ENCODE results near the gene PGP.

PGP gene

DNA sequence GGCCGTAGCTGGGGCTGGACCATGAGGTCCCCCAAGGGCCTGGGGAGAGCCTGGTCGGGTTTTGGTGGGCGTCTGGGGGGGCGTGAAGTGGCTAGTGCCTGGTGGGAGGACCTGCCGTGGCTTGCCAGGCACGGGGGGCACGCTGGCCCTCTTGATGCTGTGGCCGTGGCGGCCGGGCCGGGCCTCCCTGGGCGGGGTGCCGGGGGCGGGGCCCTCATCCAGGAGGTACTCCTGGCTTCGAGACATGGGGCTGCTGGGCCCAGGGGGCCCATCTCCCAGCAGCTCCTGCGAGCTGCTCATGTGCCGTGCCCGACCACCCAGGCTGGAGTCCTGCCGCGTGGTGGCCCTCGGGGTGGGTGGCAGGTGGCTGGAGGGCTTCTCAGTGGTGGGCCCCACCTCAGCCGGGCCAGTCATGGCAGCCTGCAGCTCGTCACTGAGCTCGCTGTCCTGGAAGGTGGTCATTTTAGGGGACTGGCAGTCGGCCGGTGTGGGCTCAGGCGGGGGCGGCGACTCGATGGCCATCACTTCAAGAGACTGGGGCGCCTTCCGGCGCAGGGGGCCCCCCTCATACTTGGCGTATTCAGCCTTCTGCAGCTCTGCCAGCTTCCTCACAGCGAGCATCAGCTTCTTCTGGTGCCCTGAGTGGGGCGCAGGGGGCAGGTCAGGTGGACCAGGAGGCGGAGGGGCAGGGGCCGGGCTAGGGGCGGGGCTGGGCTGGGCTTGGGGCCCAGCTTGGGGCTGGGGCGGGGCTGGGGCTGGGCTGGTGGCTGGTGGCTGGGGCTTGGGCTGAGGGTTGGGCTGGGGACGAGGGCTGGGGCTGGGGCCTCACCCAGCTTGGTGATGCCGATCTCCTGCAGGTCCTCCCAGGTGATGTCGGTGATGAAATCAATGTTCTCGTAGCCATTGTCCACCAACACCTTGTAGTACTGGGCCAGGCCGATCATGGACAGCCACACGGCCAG lies 33.4 kb downstream of the PGP start:
- DNase-seq (ENCODE audit: low read depth) = no peak

- DNase-seq (ENCODE audit: low read depth) = no peak
Observed at GRCh38 chr16:2180461-2180860, 34.2 kb downstream of the PGP start.

- DNase-seq (ENCODE audit: low read depth) = no peak
Observed at GRCh38 chr16:2179576-2179975, 35.1 kb downstream of the PGP start.

DNA sequence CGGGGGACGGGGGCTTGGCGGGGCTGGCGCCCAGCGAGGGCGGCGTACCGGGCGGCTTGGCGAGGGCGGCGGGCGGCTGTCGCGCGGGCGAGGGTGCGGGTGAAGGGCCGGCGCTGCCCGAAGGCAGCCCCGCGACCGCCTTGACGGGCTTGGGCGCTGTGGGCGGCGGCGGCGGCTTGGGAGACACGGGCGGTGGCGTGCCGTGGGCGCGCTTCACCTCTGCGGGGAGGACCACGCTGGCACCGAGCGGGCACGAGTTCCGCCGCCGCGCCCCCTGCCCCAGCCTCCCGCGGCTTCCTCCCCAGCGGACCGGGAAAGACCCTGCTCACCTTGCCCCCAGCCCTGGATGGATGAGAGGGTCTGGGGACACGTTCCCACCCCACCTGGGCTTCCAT lies 35.5 kb downstream of the PGP start:
- no peak for DNase-seq (ENCODE audit: low read depth)

GRCh38 chr16:2178321-2179106 lies 36.1 kb downstream of the PGP start:
- DNase-seq (ENCODE audit: low read depth) = peak; percentile 47

GRCh38 chr16:2177561-2177960 lies 37.1 kb downstream of the PGP start:
- no peak for DNase-seq (ENCODE audit: low read depth)

GRCh38 chr16:2177101-2177500 lies 37.5 kb downstream of the PGP start:
- DNase-seq (ENCODE audit: low read depth) = no peak

DNA sequence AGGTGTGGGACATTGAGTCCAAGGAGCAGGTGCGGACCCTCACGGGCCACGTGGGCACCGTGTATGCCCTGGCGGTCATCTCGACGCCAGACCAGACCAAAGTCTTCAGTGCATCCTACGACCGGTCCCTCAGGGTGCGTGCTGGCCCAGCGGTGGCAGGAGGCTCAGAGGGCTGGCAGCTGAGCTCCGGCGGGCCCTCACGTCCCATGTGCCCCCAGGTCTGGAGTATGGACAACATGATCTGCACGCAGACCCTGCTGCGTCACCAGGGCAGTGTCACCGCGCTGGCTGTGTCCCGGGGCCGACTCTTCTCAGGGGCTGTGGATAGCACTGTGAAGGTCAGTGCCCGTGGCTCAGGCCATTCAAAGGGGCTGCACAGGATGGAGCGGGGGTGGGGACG lies 38.6 kb downstream of the PGP start:
- DNase-seq (ENCODE audit: low read depth) = no peak

DNA sequence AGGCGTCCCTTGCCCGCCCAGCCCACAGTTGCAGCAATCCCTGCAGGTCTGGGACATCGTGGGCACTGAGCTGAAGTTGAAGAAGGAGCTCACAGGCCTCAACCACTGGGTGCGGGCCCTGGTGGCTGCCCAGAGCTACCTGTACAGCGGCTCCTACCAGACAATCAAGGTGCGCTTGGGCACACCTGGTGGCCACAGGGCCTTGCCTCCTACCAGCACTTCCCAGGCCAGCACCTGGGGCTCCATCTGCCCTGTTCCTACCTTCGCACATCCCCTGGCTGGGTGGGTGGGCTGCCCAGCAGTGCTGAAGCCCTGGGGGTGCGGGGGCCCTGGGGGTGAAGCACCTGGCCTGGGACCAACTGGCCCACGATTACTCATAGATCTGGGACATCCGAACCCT lies 39.2 kb downstream of the PGP start:
- DNase-seq (ENCODE audit: low read depth) = no peak

DNA sequence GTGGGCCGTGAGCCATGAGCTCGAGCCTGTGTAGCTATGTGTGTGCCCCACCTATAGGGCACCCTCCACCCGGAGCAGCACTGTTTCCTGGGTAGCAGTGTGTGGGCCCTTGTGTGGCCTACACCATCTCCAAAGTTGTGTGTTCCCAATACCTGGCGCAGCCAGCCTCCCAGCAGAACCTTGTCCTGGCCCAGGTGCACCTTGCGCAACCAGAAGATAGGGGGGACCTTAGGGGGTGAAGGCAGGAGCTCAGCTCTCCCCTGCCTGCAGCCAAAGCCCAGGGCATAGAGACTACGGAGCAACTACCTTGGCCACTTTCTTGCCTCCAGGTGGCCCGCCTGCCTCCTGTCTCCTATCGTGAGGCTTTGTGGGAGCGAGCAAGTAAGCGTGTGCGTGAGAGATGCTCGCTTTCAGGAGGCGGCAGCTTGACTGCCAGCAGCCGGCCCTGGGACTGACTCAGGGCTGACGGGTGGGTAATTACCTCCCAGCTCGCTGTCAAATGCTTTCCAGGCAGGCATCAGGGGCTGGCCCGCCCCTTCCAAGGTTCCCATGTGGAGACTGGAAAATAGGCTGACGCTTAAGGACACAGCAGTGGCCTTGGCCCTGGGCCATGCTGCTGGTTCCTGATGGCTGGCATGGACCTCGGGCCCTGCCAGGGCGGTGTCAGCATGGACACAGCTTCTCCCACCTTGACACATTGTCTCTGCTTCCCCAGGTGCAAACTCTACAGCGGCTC lies 40.1 kb downstream of the PGP start:
- no peak for DNase-seq (ENCODE audit: low read depth)

- DNase-seq (ENCODE audit: low read depth) = no peak
Observed at GRCh38 chr16:2173916-2174315, 40.7 kb downstream of the PGP start.

- DNase-seq (ENCODE audit: low read depth) = no peak
Observed at GRCh38 chr16:2173366-2173765, 41.3 kb downstream of the PGP start.

DNA sequence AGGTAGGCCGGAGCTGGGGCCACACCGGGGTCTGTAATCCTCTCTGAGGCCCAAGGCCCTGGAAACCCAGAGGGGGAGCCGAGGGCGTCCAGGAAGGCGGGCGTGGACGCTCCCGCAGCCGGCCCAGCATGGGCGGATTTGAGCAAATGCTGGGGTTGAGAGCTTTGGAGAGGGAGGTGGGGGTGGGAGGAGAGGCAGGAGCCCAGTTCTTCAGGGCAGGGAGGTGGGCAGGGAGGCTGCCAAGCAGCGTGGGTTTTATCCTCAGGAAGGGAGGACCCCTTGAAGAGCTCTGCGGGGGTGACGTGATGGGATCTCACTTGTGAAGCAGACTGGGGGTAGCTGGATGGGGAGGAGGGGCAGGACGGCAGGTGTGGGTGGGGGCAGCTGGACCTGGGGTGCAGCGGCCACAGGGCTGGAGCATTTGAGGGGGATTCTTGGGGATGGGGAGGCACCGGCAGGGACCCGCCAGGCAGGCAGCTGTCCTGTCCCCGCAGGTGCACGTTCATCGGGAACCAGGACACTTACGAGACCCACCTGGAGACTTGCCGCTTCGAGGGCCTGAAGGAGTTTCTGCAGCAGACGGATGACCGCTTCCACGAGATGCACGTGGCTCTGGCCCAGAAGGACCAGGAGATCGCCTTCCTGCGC lies 41.8 kb downstream of the PGP start:
- no peak for DNase-seq (ENCODE audit: low read depth)

DNA sequence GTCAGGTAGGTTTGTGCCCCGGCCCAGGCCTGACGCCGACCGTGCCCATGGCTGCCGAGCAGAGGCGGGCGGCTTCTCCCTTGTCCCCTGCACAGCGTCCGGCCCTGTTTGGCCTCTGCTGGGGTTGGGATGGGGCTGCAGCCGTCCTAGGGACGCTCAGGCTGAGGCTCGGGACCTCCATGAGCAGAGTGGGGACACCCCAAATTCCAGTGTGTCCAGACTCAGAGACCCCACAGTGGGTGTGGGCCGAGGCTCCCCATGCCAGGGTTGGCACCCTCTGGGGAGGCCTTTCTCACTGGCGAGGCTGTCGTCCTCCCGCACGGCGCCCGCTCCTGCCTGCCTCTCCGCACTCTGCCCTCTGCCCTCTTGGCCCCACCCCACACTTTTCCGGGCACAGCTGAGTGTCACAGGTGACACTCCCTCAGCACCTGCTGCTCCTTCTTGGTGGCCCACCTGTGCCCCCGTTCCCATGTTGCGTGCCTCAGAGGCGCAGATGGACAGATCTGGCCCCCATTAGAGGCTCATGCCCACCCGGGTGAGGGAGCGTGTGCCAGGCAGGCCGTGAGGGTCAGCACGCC lies 43.0 kb downstream of the PGP start:
- no peak for DNase-seq (ENCODE audit: low read depth)

- DNase-seq (ENCODE audit: low read depth) = no peak
Observed at GRCh38 chr16:2170587-2171435, 43.8 kb downstream of the PGP start.

DNA sequence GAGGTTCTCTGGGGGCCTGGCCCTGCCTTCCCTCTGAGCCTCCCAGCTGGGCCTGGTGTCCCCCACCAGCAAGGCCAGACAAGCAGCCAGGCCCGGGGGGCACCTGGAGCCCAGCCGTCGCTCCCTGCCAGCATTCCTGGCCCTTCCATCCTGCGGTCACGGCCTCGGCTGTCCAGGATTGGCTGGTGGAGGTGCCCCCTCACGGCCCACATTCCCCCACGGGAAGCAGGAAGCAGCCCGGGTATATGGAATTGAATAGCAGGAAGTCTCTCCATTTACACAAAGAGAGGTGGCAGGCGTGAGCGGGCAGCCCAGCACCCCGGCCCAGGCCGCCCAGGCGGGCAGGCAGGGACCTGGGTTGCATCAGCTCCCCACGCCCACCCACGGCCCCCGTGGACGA lies 44.6 kb downstream of the PGP start:
- DNase-seq (ENCODE audit: low read depth) = no peak

DNA sequence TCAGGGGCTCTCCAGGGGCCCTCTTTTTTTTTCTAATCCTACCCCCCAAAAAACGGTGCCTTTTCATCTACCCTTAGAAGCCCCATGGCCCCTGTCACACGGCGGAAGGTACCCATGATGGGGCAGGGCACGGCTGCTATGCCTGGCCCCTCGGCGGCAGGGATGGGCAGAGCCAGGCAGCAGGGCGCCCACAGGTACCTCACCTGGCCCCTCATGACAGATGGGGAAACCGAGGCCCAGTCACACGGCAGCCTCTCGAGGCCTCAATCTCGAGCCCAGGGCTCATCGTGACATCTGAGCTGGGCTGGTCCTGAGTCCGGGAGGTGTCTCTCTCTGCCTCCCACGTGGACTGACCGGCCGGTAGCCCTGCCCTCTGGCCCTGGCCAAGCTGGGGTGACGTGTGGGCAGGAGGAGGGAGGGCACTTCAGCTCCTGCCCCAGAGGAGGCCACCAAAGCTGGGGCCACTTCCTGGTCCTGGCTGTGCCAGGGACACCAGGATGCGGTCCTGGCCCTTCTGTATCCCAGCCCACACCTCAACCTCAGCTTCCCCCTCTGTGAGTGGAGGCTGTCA lies 47.5 kb downstream of the PGP start:
- DNase-seq (ENCODE audit: low read depth) = no peak

DNA sequence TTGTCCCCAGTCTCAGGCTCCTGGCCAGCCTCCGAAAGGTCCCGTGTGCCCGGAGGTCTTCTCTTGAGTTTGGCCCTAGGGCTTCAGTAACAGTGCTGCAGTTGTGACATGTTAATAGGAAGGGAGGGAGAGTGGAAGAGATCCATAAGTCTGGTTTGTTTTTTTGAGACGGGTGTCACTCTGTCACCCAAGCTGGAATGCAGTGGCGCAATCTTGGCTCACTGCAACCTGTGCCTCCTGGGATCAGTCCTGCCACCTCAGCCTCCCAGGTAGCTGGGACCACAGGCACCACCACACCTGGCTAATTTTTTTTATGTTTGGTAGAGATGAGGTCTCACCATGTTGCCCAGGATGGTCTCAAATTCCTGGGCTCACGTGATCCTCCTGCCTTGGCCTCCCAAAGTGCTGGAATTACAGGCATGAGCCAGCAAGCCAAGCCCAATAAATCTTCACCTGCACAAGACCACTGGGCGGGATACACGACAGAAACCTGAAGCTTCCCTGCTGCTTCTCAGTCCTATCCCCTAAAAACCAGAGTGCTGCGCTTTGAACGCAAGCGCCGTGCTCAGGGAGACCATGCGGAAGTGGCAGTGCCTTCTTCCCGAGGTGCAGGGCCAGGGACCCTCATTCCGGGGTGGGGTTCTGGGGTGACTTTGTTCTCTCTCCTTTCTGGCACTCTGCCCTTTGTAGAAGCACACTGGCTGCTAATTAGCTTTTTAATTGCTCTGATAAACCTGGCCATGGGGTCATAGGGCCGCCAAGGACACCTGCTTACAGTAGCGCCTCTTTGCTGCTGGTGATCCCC lies 48.2 kb downstream of the PGP start:
- DNase-seq (ENCODE audit: low read depth) = no peak

- no peak for DNase-seq (ENCODE audit: low read depth)
Observed at GRCh38 chr16:2165861-2166260, 48.8 kb downstream of the PGP start.
